Inflammatory macrophage (primary cell): Measurements from ENCODE around the gene CALN1.
"Not testable (repeated sequence)": the region's sequence is repeated elsewhere in the genome, so short reads cannot be mapped to it uniquely, and the experiment has no call there.

Source experiments
- DNase-seq, 2 donors: peaks; one replicate each; pipeline ENCODE4 v3.0.0-alpha.2; 2020 to 2022

The CALN1 gene

GRCh38 chr7:71854546-71855397, 557.4 kb downstream of the CALN1 start:
- no peak for DNase-seq

GRCh38 chr7:71851776-71852498, 560.2 kb downstream of the CALN1 start:
- no peak for DNase-seq

DNA sequence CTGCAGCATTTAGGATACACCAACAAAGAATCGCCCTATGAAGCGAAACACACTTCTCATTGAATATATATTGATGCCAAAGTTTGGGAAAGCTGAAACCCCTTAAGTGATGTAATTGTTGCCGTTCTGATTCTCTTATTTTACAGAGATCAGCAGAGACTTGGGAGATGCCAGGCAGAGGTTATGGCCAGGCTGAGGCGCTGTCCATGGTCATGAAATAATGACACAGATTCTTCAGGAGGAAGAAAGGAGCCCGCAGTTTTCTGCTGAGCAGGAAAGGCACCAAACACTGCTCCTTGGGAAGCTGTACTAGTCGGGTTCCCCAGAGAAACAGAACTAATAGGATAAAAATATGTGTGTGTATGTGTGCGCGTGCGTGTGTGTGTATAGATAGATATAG, 566.0 kb downstream of the CALN1 start:
- peak in 1 of 2 donors; percentile 1 for DNase-seq

DNA sequence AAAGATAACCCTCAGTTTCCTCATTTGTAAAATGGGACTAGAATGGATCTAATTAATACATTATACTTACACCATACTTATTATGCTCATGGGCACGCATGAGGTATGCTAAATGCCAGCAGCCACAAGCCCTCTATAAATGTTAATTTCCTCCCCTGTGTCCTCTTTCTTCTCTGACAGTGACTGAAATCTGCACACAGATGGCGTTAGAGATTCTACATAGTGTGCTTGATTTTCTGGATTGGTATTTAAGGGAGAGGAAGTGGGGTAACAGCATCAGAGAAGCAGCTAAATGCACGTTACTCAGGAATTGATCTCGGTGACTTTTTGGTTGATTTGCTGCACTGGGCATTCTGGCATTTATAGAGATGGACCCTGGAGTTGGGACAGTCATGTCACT, 568.5 kb downstream of the CALN1 start:
- peak; percentile 9 to 19 for DNase-seq

GRCh38 chr7:71842786-71843185, 569.4 kb downstream of the CALN1 start:
- no peak for DNase-seq

- DNase-seq = no peak
These were observed 569.8 kb downstream of the CALN1 start for GRCh38 chr7:71842381-71842780.

GRCh38 chr7:71835056-71835455, 577.1 kb downstream of the CALN1 start:
- no peak for DNase-seq

- no peak for DNase-seq
These were observed 582.6 kb downstream of the CALN1 start for GRCh38 chr7:71829515-71829914.

DNA sequence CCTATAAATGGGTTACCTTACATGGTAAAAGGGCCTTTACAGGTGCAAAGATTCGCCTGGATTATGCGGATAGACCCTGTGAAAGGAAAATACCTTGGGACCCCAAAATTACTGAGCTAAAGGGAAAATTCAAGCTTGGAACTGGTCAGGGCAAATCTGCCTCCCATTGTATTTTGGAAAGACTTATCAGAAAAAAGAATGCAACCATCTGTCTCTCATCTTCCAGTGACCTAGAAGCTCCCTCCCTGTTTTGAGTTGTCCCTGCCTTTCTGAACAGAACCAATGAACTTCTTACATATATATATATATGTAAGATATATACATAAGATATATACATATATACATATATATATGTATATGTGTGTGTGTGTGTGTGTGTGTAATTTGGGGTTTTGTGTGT, 583.8 kb downstream of the CALN1 start:
- no peak for DNase-seq

DNA sequence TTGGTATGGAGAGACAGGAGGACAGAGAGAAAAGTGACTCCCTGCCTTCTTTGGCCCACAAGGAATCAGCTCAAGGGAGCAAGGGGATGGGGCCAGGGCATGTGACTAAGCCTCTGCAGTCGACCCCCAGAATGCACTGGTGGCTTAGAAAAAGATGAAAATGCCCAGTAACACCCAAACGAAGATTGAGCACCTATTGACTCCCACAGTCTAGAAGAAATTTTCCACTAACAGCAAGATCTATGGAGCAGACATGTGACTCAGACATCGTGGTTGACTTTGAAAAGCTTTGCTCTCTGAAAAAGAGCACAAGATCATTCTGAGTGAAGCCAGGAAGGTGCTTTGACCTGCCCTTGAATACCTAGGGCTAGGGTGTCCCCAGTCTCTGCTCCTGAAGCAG, 586.0 kb downstream of the CALN1 start:
- no peak for DNase-seq

GRCh38 chr7:71824006-71824760, 588.0 kb downstream of the CALN1 start:
- no peak for DNase-seq

- DNase-seq = not testable (repeated sequence)
These were observed 589.7 kb downstream of the CALN1 start for GRCh38 chr7:71822406-71822805.

GRCh38 chr7:71817916-71818315, 594.2 kb downstream of the CALN1 start:
- DNase-seq = no peak

GRCh38 chr7:71808115-71808514, 604.0 kb downstream of the CALN1 start:
- DNase-seq = no peak

GRCh38 chr7:71804256-71804655, 607.9 kb downstream of the CALN1 start:
- no peak for DNase-seq

- DNase-seq = no peak
These were observed 610.2 kb downstream of the CALN1 start for GRCh38 chr7:71801976-71802375.

GRCh38 chr7:71800321-71800720, 611.8 kb downstream of the CALN1 start:
- DNase-seq = no peak

- no peak for DNase-seq
These were observed 616.7 kb downstream of the CALN1 start for GRCh38 chr7:71795410-71795809.

DNA sequence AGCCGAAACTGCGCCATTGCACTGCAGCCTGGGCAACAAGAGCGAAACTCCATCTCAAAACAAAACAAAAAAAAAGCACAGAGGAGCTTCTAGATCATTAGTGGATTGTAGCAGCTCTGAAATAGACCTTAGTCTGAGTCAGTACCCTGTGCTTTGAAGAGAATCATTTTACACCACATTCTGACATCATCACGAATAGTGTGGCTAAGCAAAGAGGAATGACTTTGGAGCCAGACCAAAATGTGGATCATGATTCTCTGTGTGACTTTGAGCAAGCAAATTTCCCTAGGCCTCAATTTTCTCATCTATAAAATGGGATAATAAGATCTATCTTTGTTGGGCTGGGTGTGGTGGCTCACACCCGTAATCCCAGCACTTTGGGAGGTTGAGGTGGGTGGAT, 618.9 kb downstream of the CALN1 start:
- no peak for DNase-seq

- DNase-seq = no peak
These were observed 624.6 kb downstream of the CALN1 start for GRCh38 chr7:71787513-71787912.

DNA sequence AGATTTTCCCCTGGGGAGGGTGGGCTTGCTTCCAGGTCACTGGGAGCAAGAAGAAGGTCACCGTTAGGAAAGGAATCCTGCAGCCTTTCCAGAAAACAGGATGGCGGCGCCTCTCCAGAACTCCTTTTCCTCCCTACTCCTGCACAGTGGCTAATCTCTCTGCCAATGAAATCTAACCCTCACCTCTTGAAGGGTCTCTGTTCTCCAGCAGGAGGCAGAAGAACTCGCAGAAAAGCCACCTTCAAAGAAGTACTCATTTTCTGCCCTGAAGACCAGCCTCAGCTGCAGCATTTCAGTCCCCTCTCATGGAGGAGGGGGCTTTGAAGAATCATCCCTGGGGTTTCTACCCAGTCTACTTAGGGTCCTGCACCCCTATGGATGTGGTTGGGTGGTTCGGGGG, 626.9 kb downstream of the CALN1 start:
- no peak for DNase-seq

- DNase-seq = no peak
These were observed 627.4 kb downstream of the CALN1 start for GRCh38 chr7:71784781-71785180.

DNA sequence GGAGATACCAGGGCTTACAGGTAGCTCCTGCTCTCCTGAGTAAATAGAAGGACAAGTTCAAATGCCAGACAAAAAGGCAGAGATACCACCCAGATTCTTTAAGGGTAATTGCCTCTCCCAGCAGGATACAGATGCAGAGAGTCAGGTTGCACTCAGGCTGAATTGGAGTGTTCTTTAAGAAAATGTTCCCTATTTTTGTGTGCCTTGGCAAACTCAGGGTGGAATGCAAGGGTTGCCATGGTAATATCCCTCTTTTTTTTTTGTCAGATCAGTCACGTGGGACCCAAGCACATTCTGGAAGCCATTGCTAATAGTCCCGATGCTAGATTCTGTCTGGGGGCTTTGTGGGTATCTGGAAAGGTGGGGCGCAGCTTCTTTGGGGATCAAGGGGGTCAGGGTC, 628.0 kb downstream of the CALN1 start:
- no peak for DNase-seq
